Activated naive CD4-positive, alpha-beta T cell treated with anti-CD3 and anti-CD28 coated beads, Interleukin-2, amount 10 ng/mL, durations not matched to agents 7 days and 5 days (primary cell): ENCODE measurements around the gene KCTD17.

ENCODE experiments used
- CTCF ChIA-PET: fragments of 350-600 bp; sonication (Branson Sonifier 250); formaldehyde crosslinking; loops from one replicate; lab custom pipeline; 2021; ENCODE audit warnings: antibody characterized with exemption; lab: Charles Lee
- DNase-seq: peaks from one replicate; pipeline ENCODE4 v3.0.0-alpha.2; 2020
- H3K27ac Mint-ChIP-seq: one replicate; pipeline ENCODE4 v1.8.0; 2021; ENCODE audit warnings: mild to moderate bottlenecking, moderate library complexity, mixed read lengths
- H3K27me3 Mint-ChIP-seq: one replicate; pipeline ENCODE4 v1.8.0; 2021; ENCODE audit warnings: mild to moderate bottlenecking, mixed read lengths
- H3K36me3 Mint-ChIP-seq: one replicate; pipeline ENCODE4 v1.8.0; 2021; ENCODE audit warnings: mixed read lengths
- H3K4me1 Mint-ChIP-seq: one replicate; pipeline ENCODE4 v1.8.0; 2021; ENCODE audit warnings: mixed read lengths
- H3K4me3 Mint-ChIP-seq: one replicate; pipeline ENCODE4 v1.8.0; 2021; ENCODE audit warnings: mild to moderate bottlenecking, moderate library complexity, mixed read lengths
- H3K9me3 Mint-ChIP-seq: one replicate; pipeline ENCODE4 v1.8.0; 2021; ENCODE audit warnings: mixed read lengths

KCTD17 gene

GRCh38 chr22:37079158-37079557 is 27.6 kb downstream of the KCTD17 start:
- peaks cover 32% of the 10 kb centered on the region for H3K27me3 Mint-ChIP-seq
- peak overlapping the region; percentile 95 for H3K27ac Mint-ChIP-seq
- H3K9me3 Mint-ChIP-seq = no peaks in the 10 kb centered on the region
- CTCF ChIA-PET = interaction anchor here (0.7 to 2.9 kb wide), 14 partner anchors 16 to 297 kb away, joined by 3 to 38 read pairs (median 5); partner anchors contain the start of genes IL2RB and TST
- DNase-seq = peak; percentile 40
- H3K4me3 Mint-ChIP-seq = peak overlapping the region; percentile 42
- peaks cover 74% of the 10 kb centered on the region for H3K4me1 Mint-ChIP-seq
- no peaks in the 10 kb centered on the region for H3K36me3 Mint-ChIP-seq

DNA sequence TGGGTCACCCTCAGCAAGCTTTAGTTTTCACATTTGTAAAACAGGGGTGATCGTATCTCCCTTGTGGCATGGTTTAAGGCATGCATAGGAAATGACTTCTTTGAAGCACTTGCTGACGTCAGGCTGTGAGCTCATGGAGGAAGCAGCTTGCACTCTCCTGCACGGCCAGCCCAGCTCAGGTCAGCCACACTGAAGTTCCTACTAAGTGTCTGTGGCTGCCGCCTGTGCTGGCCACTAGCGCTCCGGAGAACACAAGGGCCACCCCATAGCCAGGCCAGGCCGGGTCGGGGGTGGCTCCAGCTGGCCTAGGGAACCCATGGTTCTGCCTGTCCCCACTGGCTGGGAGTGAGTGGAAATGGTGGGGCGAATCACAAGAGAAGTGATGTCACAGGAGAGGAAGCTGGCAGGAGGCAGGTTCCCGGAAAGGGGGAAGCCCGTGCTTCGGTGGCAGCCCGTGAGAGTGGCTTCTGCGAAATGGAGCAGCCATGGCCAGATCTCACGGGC is 28.2 kb downstream of the KCTD17 start:
- peaks cover 80% of the 10 kb centered on the region for H3K4me1 Mint-ChIP-seq
- H3K4me3 Mint-ChIP-seq = peak overlapping the region; percentile 42
- H3K9me3 Mint-ChIP-seq = no peaks in the 10 kb centered on the region
- H3K36me3 Mint-ChIP-seq = no peaks in the 10 kb centered on the region
- peak overlapping the region; percentile 95 for H3K27ac Mint-ChIP-seq
- CTCF ChIA-PET = interaction anchor here (0.7 to 2.9 kb wide), 16 partner anchors 16 to 484 kb away, joined by 3 to 38 read pairs (median 4); partner anchors contain the start of genes IL2RB and TST
- peaks cover 27% of the 10 kb centered on the region for H3K27me3 Mint-ChIP-seq
- DNase-seq = peak; percentile 94

DNA sequence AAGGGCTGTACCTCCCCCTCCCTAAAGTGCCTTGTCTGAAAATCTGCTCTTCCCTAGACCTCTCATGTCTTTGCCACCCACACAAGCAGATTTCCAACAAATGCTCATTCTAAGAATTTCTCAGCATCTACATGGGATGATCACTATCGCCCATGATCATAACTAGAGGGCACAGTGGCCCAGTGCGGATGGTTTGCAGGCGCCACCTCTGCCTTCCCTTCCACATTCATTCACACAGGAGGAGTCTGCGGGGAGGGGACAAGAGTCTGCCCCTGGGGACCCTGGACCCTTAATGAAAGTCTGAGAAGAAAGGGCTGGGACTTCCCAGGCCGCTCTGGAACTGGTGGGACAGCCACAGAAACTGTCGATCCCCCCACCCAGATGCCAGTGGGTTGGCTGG is 28.9 kb downstream of the KCTD17 start:
- CTCF ChIA-PET = interaction anchor here (1.1 to 2.9 kb wide), 11 partner anchors 15 to 298 kb away, joined by 3 to 38 read pairs (median 6); partner anchors contain the start of gene IL2RB
- H3K36me3 Mint-ChIP-seq = no peaks in the 10 kb centered on the region
- peaks cover 81% of the 10 kb centered on the region for H3K4me1 Mint-ChIP-seq
- no peaks in the 10 kb centered on the region for H3K9me3 Mint-ChIP-seq
- peak overlapping the region; percentile 95 for H3K27ac Mint-ChIP-seq
- H3K4me3 Mint-ChIP-seq = peak overlapping the region; percentile 42
- DNase-seq = no peak
- peaks cover 20% of the 10 kb centered on the region for H3K27me3 Mint-ChIP-seq

DNA sequence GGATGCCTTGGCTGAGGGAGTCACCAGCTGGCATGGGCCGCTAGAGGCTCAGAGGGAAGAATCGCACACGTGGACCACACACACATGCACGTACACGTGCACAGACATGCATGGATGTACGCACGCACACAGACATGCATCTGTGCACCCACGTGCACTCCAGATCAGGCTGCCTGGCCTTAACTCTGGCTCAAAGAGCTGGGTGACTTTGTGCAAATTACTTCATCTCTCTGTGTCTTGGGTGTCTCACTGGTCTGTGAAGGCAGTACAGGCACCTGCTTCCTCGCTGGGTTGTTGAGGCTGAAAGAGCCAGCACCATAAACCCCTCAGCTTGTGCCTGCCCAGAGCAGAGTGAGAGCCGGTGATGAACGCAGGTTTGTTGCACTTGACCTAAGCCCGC is 29.3 kb downstream of the KCTD17 start:
- CTCF ChIA-PET = interaction anchor here (0.6 to 2.8 kb wide), 5 partner anchors 67 to 180 kb away, joined by 4 to 25 read pairs (median 5); no protein-coding TSS in a partner anchor
- Mint-ChIP-seq H3K36me3 (no peaks in the 10 kb centered on the region), H3K27me3 (peaks cover 18% of the 10 kb centered on the region), H3K9me3 (no peaks in the 10 kb centered on the region), H3K4me3 (no peak overlapping the region), H3K27ac (peak overlapping the region; percentile 95), H3K4me1 (peaks cover 77% of the 10 kb centered on the region)
- DNase-seq = no peak

GRCh38 chr22:37082251-37082873 is 30.8 kb downstream of the KCTD17 start:
- peaks cover 70% of the 10 kb centered on the region for H3K4me1 Mint-ChIP-seq
- no peaks in the 10 kb centered on the region for H3K36me3 Mint-ChIP-seq
- no peaks in the 10 kb centered on the region for H3K9me3 Mint-ChIP-seq
- CTCF ChIA-PET = interaction anchor here (1.3 kb wide), 1 partner anchor 117 kb away, joined by 5 read pairs; no protein-coding TSS in a partner anchor
- H3K4me3 Mint-ChIP-seq = no peak overlapping the region
- H3K27me3 Mint-ChIP-seq = peaks cover 7% of the 10 kb centered on the region
- no peak overlapping the region for H3K27ac Mint-ChIP-seq
- DNase-seq = no peak

GRCh38 chr22:37083914-37084313 is 32.4 kb downstream of the KCTD17 start:
- Mint-ChIP-seq H3K9me3 (no peaks in the 10 kb centered on the region), H3K36me3 (no peaks in the 10 kb centered on the region), H3K27ac (no peak overlapping the region), H3K4me1 (peaks cover 69% of the 10 kb centered on the region), H3K27me3 (peaks cover 16% of the 10 kb centered on the region), H3K4me3 (no peak overlapping the region)
- DNase-seq = no peak
- CTCF ChIA-PET = no interaction called here

- Mint-ChIP-seq H3K9me3 (no peaks in the 10 kb centered on the region), H3K36me3 (no peaks in the 10 kb centered on the region), H3K27ac (no peak overlapping the region), H3K27me3 (peaks cover 16% of the 10 kb centered on the region), H3K4me3 (no peak overlapping the region), H3K4me1 (peaks cover 65% of the 10 kb centered on the region)
- CTCF ChIA-PET = no interaction called here
- DNase-seq = peak; percentile 33
Observed at GRCh38 chr22:37084385-37084784, 32.8 kb downstream of the KCTD17 start.

- Mint-ChIP-seq H3K36me3 (no peaks in the 10 kb centered on the region), H3K4me3 (no peak overlapping the region), H3K27me3 (peaks cover 22% of the 10 kb centered on the region), H3K27ac (no peak overlapping the region), H3K4me1 (peaks cover 47% of the 10 kb centered on the region), H3K9me3 (no peaks in the 10 kb centered on the region)
- CTCF ChIA-PET = interaction anchor here (0.6 kb wide), 1 partner anchor 12 kb away, joined by 3 read pairs; no protein-coding TSS in a partner anchor
- DNase-seq = no peak
Observed at GRCh38 chr22:37086184-37086583, 34.6 kb downstream of the KCTD17 start.

DNA sequence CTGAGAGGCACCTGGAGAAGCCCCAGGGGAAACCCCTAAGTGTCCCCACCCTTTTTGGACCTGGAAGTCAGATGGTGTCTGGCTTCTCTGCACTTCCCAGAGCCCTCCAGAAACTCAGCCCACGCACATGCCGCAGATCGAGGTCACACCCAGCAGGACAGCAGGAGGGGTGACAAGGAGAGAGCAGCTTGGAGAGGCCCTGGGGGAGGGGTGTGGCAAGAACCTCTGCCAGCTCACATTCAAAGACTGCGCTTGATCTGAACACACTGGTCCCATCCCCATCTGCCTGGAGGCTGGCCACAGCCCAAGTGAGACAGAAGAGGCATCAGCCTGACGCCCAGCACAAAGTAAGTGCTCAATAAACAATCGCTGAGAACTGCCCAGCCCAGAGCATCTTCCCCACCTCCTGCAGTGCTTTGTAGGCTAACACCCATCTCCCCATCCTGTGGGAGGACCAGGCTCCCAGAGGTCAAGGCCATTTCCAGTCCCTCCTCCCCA is 36.6 kb downstream of the KCTD17 start:
- Mint-ChIP-seq H3K27me3 (peaks cover 27% of the 10 kb centered on the region), H3K9me3 (no peaks in the 10 kb centered on the region), H3K4me1 (peaks cover 29% of the 10 kb centered on the region), H3K4me3 (no peak overlapping the region), H3K36me3 (no peaks in the 10 kb centered on the region), H3K27ac (no peak overlapping the region)
- CTCF ChIA-PET = no interaction called here
- DNase-seq = no peak

DNA sequence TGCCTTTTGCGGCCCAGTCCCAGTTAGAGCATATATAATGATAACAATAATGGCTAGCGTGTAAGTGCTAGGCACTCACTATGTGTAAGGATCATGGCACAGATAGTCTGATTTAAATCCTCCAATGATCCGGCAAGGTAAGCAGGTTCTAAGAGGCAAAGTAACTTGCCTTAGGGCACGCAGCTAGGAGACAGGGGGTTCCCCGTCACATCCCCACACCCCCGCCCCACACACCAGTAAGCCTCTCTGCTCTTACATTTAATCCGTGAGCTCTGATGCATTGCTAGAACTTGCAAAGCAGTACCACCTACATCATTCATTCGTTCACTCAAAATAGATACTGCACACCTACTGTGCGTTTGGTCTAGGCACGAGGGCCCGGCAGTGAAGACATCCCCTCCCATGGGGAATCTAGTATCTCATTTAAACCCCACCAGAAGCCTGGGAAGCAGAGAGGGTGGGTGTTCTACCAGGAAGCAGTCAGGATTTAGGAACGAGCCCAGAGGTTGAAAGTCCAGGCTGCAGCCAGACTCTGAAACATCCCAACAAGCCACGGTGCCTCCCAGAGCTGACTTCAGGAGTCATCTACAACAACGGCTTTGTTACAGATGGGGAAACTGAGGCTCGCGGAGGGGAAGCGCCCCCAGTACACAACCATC is 37.3 kb downstream of the KCTD17 start:
- Mint-ChIP-seq H3K4me3 (no peak overlapping the region), H3K4me1 (peaks cover 22% of the 10 kb centered on the region), H3K27me3 (peaks cover 29% of the 10 kb centered on the region), H3K36me3 (no peaks in the 10 kb centered on the region), H3K9me3 (no peaks in the 10 kb centered on the region), H3K27ac (no peak overlapping the region)
- DNase-seq = no peak
- CTCF ChIA-PET = interaction anchor here (0.9 kb wide), 1 partner anchor 16 kb away, joined by 3 read pairs; no protein-coding TSS in a partner anchor

- CTCF ChIA-PET = interaction anchor here (0.9 to 1.0 kb wide), 2 partner anchors 16 to 57 kb away, joined by 3 read pairs; no protein-coding TSS in a partner anchor
Observed at GRCh38 chr22:37089434-37089833, 37.9 kb downstream of the KCTD17 start.

DNA sequence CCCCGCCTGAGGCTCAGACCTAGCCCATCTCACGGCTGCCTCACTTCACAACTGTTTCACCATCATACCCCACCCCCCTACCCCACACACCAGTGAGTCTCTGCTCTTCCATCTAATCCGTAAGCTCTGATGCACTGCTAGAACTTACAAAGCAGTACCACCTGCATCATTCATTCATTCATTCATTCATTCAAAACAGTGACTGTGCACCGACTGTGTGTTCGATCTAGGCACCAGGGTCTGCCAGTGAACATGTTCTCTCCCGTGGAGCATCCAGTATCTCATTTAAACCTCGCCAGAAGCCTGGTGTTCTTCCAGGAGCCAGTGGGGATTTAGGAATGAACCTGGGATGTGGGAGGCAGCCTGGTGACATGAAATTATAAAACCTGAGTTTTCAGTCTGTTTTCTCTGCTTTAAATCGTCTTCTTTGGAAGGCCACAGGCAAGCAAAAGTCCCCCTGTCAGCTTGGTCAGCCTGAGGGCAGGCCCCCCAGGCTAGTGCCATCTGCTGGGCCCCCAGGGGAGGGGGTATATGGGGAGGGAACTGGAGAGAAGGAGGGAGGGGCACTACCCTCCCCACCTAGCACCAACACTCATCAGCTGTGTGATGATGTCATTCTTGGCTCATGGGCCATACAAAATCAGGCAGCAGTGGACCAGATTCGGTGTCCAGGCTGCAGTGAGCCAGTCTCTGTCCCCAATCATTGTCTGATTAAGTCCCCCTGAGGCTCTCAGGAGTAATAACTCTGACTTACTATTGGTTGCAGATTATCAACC is 39.6 kb downstream of the KCTD17 start:
- H3K36me3 Mint-ChIP-seq = no peaks in the 10 kb centered on the region
- DNase-seq = no peak
- no peak overlapping the region for H3K27ac Mint-ChIP-seq
- peaks cover 38% of the 10 kb centered on the region for H3K27me3 Mint-ChIP-seq
- no peak overlapping the region for H3K4me3 Mint-ChIP-seq
- H3K4me1 Mint-ChIP-seq = peaks cover 16% of the 10 kb centered on the region
- no peaks in the 10 kb centered on the region for H3K9me3 Mint-ChIP-seq
- CTCF ChIA-PET = interaction anchor here (1.0 kb wide), 1 partner anchor 13 kb away, joined by 4 read pairs; no protein-coding TSS in a partner anchor

More at GRCh38 chr22:37089434-37089833, 37.9 kb downstream of the KCTD17 start:
- H3K27me3 Mint-ChIP-seq = peaks cover 29% of the 10 kb centered on the region
- peaks cover 16% of the 10 kb centered on the region for H3K4me1 Mint-ChIP-seq
- no peak overlapping the region for H3K4me3 Mint-ChIP-seq
- no peaks in the 10 kb centered on the region for H3K9me3 Mint-ChIP-seq
- no peaks in the 10 kb centered on the region for H3K36me3 Mint-ChIP-seq
- no peak overlapping the region for H3K27ac Mint-ChIP-seq
- no peak for DNase-seq

DNA sequence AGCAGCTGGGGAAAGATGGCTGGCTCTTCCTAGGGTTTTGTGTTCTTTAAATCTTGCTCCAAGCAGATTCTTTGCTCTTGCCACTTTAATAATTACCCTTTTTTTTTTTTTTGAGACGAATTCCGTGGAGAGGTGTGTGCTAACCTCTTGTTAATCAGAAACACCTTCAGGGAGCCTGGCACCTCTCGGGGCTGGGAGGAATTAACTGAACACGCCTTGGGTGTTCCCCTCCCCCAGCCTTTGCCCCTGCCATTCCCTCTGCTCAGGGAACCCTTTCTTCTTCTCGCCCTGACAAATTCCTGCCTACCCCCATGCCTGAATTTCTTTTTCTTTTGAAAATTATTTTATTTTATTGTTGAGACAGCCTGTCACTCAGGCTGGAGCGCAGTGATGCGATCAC is 40.5 kb downstream of the KCTD17 start:
- CTCF ChIA-PET = no interaction called here
- Mint-ChIP-seq H3K4me3 (no peak overlapping the region), H3K9me3 (no peaks in the 10 kb centered on the region), H3K27me3 (peaks cover 45% of the 10 kb centered on the region), H3K27ac (no peak overlapping the region), H3K36me3 (no peaks in the 10 kb centered on the region), H3K4me1 (peaks cover 16% of the 10 kb centered on the region)
- DNase-seq = no peak
